GM12878 (cell line): Measurements from ENCODE around the gene BBX. TPM values are rescaled to one million over a fixed set of nuclear protein-coding genes. Genes with fewer than 3 reads are reported as not detected.

Source experiments
- ATAC-seq: fragments of 200-7000 bp; cut with Tn5 transposase; 3 replicates; pipeline ENCODE4 v1.9.1; 2020; ENCODE audit warnings: mild to moderate bottlenecking, moderate library complexity
- BruUV-seq: library from RNA; stranded (reverse); fragments of 400-500 nt; replicated peaks from 2 replicates; lab custom pipeline; 2021; lab: Mats Ljungman, UMichigan
- CTCF ChIA-PET: fragments of 300-600 bp; sonication (Branson Sonifier 250); formaldehyde crosslinking; extraction: SDS; loops from one replicate; lab custom pipeline; 2021; ENCODE audit warnings: inconsistent platforms; lab: Yijun Ruan, JAX
- POLR2A ChIA-PET: fragments of 350-600 bp; formaldehyde crosslinking; extraction: SDS; loops from one replicate; lab custom pipeline; 2021; ENCODE audit warnings: inconsistent platforms; lab: Charles Lee
- RAD21 ChIA-PET: fragments of 300-600 bp; sonication (Branson Sonifier 250); formaldehyde crosslinking; loops from one replicate; lab custom pipeline; 2023; ENCODE audit warnings: antibody characterized with exemption; ENCODE audit not compliant: unreplicated experiment; lab: Charles Lee
- SMC1A ChIA-PET: fragments of 300-600 bp; sonication (Branson Sonifier 250); formaldehyde crosslinking; loops from one replicate; lab custom pipeline; 2023; ENCODE audit not compliant: unreplicated experiment, uncharacterized antibody; lab: Charles Lee
- DNase-seq: peaks from one replicate; pipeline ENCODE4 v3.0.0-alpha.2; 2011; ENCODE audit warnings: low read depth, low spot score
- FAIRE-seq: peaks from 3 replicates; lab custom pipeline; 2011; peaks lifted over from hg19 to GRCh38; lab: Jason Lieb, UNC
- H2AFZ ChIP-seq: 2 replicates; pipeline ENCODE4 v1.6.0; 2011; ENCODE audit warnings: low read depth, low read length, control low read depth; ENCODE audit not compliant: control insufficient read depth
- H3K27ac ChIP-seq: 2 replicates; pipeline ENCODE4 v1.5.1; 2011; ENCODE audit warnings: control low read depth; ENCODE audit not compliant: control insufficient read depth, insufficient read depth
- H3K27me3 ChIP-seq, 2 experiments: replicated peaks in 1 of 2; 2 replicates each; pipeline versions ENCODE4 v1.6.0 to v1.6.1; 2011; ENCODE audit warnings: low read length in 1 of 2; ENCODE audit not compliant: control insufficient read depth in 2 of 2, insufficient read depth in 2 of 2
- H3K36me3 ChIP-seq, 2 experiments: 2 replicates each; pipeline ENCODE4 v1.5.1; 2011; ENCODE audit warnings: low read length in 1 of 2; ENCODE audit not compliant: control insufficient read depth in 2 of 2, insufficient read depth in 2 of 2
- H3K4me1 ChIP-seq: 2 replicates; pipeline ENCODE4 v1.6.1; 2011; ENCODE audit warnings: mild to moderate bottlenecking, low read length, moderate library complexity, mixed read lengths; ENCODE audit not compliant: control insufficient read depth, insufficient read depth
- H3K4me2 ChIP-seq: 2 replicates; pipeline ENCODE4 v1.6.0; 2011; ENCODE audit warnings: control low read depth; ENCODE audit not compliant: control insufficient read depth, insufficient read depth
- H3K4me3 ChIP-seq: fragments of 200-600 bp; sonication (generic); 2 replicates; pipeline ENCODE4 v1.5.1; 2016
- H3K79me2 ChIP-seq: 2 replicates; pipeline ENCODE4 v1.6.0; 2011; ENCODE audit warnings: low read length; ENCODE audit not compliant: control insufficient read depth, insufficient read depth
- H3K9ac ChIP-seq: 2 replicates; pipeline ENCODE4 v1.8.0; 2011; ENCODE audit warnings: low read length, control low read depth, mixed read lengths; ENCODE audit not compliant: control insufficient read depth, insufficient read depth
- H3K9me3 ChIP-seq: replicated peaks from 3 replicates; pipeline ENCODE4 v1.5.1; 2011; ENCODE audit warnings: mild to moderate bottlenecking, low read length; ENCODE audit not compliant: control insufficient read depth, insufficient read depth
- H4K20me1 ChIP-seq: 2 replicates; pipeline ENCODE4 v1.6.0; 2011; ENCODE audit not compliant: control insufficient read depth, insufficient read depth
- CBFB ChIP-seq: IDR thresholded peaks from 2 replicates; pipeline ENCODE4 v1.6.1; 2016; ENCODE audit warnings: antibody characterized with exemption, low read depth
- CHD2 ChIP-seq: IDR thresholded peaks from 2 replicates; pipeline ENCODE4 v1.6.1; 2011; ENCODE audit warnings: low read depth, low read length, improper control_type of control experiment, borderline replicate concordance
- DPF2 ChIP-seq: fragments of 450-650 bp; IDR thresholded peaks from 2 replicates; pipeline ENCODE4 v1.6.1; 2017; ENCODE audit warnings: mild to moderate bottlenecking
- ELK1 ChIP-seq: IDR thresholded peaks from 2 replicates; pipeline ENCODE4 v1.6.1; 2012; ENCODE audit warnings: low read depth, low read length, improper control_type of control experiment
- GABPA ChIP-seq: IDR thresholded peaks from 2 replicates; pipeline ENCODE4 v1.6.1; 2014; ENCODE audit warnings: antibody characterized with exemption, low read depth, mild to moderate bottlenecking, inconsistent platforms
- HDAC2 ChIP-seq: fragments of 200-600 bp; sonication (generic); IDR thresholded peaks from 2 replicates; pipeline ENCODE4 v1.6.1; 2017
- IKZF2 ChIP-seq, 2 experiments: fragments of 450-650 bp; IDR thresholded peaks; 2 replicates each; pipeline ENCODE4 v1.6.1; 2017; ENCODE audit warnings: mild to moderate bottlenecking in 2 of 2, moderate library complexity in 2 of 2
- KDM1A ChIP-seq: fragments of 200-600 bp; sonication (generic); IDR thresholded peaks from 2 replicates; pipeline ENCODE4 v1.6.1; 2016; ENCODE audit warnings: borderline replicate concordance
- PAX5 ChIP-seq: IDR thresholded peaks from 2 replicates; pipeline ENCODE4 v1.6.1; 2011; ENCODE audit warnings: low read depth, low read length, borderline replicate concordance
- PAX8 ChIP-seq: fragments of 450-650 bp; IDR thresholded peaks from 2 replicates; pipeline ENCODE4 v1.6.1; 2017; ENCODE audit warnings: mild to moderate bottlenecking, moderate library complexity
- PBX3 ChIP-seq: IDR thresholded peaks from 2 replicates; pipeline ENCODE4 v1.6.1; 2011; ENCODE audit warnings: mild to moderate bottlenecking, low read depth, low read length, moderate library complexity; ENCODE audit not compliant: insufficient replicate concordance
- RFX5 ChIP-seq: IDR thresholded peaks from 2 replicates; pipeline ENCODE4 v1.6.1; 2011; ENCODE audit warnings: low read depth, low read length, improper control_type of control experiment
- SIN3A ChIP-seq: IDR thresholded peaks from 2 replicates; pipeline ENCODE4 v1.6.1; 2012; ENCODE audit warnings: low read depth, low read length, improper control_type of control experiment
- SREBF1 ChIP-seq: IDR thresholded peaks from 2 replicates; pipeline ENCODE4 v1.6.1; 2012; ENCODE audit warnings: mild to moderate bottlenecking, low read length
- ZBTB11 ChIP-seq: fragments of 450-650 bp; formaldehyde crosslinking; IDR thresholded peaks from 2 replicates; pipeline ENCODE4 v1.5.0; 2022; ENCODE audit warnings: mild to moderate bottlenecking, missing genetic modification characterization
- ZNF24 ChIP-seq: fragments of 450-650 bp; IDR thresholded peaks from 2 replicates; pipeline ENCODE4 v1.6.1; 2017; ENCODE audit warnings: antibody characterized with exemption, mild to moderate bottlenecking
- ZSCAN29 ChIP-seq: fragments of 450-650 bp; IDR thresholded peaks from 2 replicates; pipeline ENCODE4 v1.6.1; 2017; ENCODE audit warnings: mild to moderate bottlenecking, moderate library complexity
- WGBS: methylation state at CpG from one replicate; pipeline ENCODE4 v1.1.6; 2016; ENCODE audit warnings: low lambda C conversion rate; ENCODE audit not compliant: insufficient replicate concordance, insufficient coverage; ENCODE audit errors: missing lambda C conversion rate; 5-methylcytosine and 5-hydroxymethylcytosine counted together
- in situ Hi-C: fragments of 300-500 bp; cut with MboI; formaldehyde crosslinking; loops from 9 replicates; pipeline ENCODE4 v1.14.3; 2018; ENCODE audit warnings: mixed read lengths
- intact Hi-C: fragments of 100-400 bp; cut with micrococcal nuclease; formaldehyde crosslinking; loops from one replicate; pipeline ENCODE4 v1.14.2; 2022; ENCODE audit not compliant: unreplicated experiment
- polyA plus RNA-seq, 11 experiments: library from polyadenylated mRNA; depleted of rRNA in 4 of 11; unstranded in 6 of 11; stranded (reverse) in 5 of 11; fragments of >200 nt; fragmentation: Nextera tagmentation in 4 of 11; fragmentation: Illumina TruSeq in 1 of 11; extraction: Ambion mirVana in 4 of 11; extraction: Trizol in 1 of 11; gene quantifications; 1 replicate in 1 of 11; 2 replicates in 10 of 11; pipeline versions ENCODE4 v1.2.1 to v1.2.3, GENCODE V29; 2011 to 2016; ENCODE audit warnings: inconsistent platforms in 2 of 11, missing spikeins in 2 of 11, low read depth in 1 of 11
- total RNA-seq, 4 experiments: library from RNA; depleted of rRNA in 3 of 4; stranded (reverse); fragments of >200 nt in 3 of 4; fragmentation: Illumina TruSeq in 1 of 4; extraction: Trizol in 1 of 4; gene quantifications; 2 replicates each; pipeline versions ENCODE4 v1.2.1 to v1.2.3, GENCODE V29; 2013 to 2021

The BBX gene
- total and polyA plus RNA-seq, 10 of the 15 experiments (the other 5 are each of a cell fraction or from before 2014, with no cell fraction given) = 13.3 to 38.5 (median 32.0) TPM

- H3K4me2 ChIP-seq = no peak overlapping the region
- RAD21 ChIA-PET = interaction anchor here (2.0 kb wide), 1 partner anchor 92 kb away, joined by 7 read pairs; no protein-coding TSS in a partner anchor
- no peaks in the 10 kb centered on the region for H4K20me1 ChIP-seq
- POLR2A ChIA-PET = interaction anchor here (0.5 kb wide), 1 partner anchor 44 kb away, joined by 3 read pairs; no protein-coding TSS in a partner anchor
- no TSS peak for BruUV-seq
- TF ChIP-seq ELK1 (no peak), PAX8 (no peak), SREBF1 (no peak), RFX5 (no peak), KDM1A (no peak), PAX5 (no peak), CHD2 (no peak), PBX3 (no peak), HDAC2 (no peak), SIN3A (no peak), ZSCAN29 (no peak), GABPA (no peak), DPF2 (no peak), IKZF2 (IDR thresholded peaks at IDR 0.05) (no peak), ZBTB11 (CRISPR knock-in tag) (no peak), ZNF24 (no peak), CBFB (no peak)
- intact Hi-C loops = no loop called here
- WGBS = 74% methylated on average over 4 of the region's 4 CpGs
- no peak overlapping the region for H2AFZ ChIP-seq
- no peaks in the 10 kb centered on the region for H3K9me3 ChIP-seq
- no peaks in the 10 kb centered on the region for H3K4me1 ChIP-seq
- ATAC-seq (no peak), DNase-seq (no peak), FAIRE-seq (no peak)
- H3K27me3 ChIP-seq = no peaks in the 10 kb centered on the region
- H3K79me2 ChIP-seq = no peaks in the 10 kb centered on the region
- no peak overlapping the region for H3K9ac ChIP-seq
- no peaks in the 10 kb centered on the region for H3K36me3 ChIP-seq
- CTCF ChIA-PET = interaction anchor here (0.8 to 8.8 kb wide), 11 partner anchors 9 to 176 kb away, joined by 3 to 78 read pairs (median 4); no protein-coding TSS in a partner anchor
- in situ Hi-C loops = loop anchor here (10.0 kb wide), 1 partner anchor 519 kb away; no protein-coding TSS in a partner anchor
- SMC1A ChIA-PET = interaction anchor here (0.9 to 3.6 kb wide), 6 partner anchors 8 to 179 kb away, joined by 3 to 23 read pairs (median 4); no protein-coding TSS in a partner anchor
- no peak overlapping the region for H3K4me3 ChIP-seq
- no peak overlapping the region for H3K27ac ChIP-seq
Measured at GRCh38 chr3:107753976-107754375, 231.2 kb downstream of the BBX start.
